ENCODE measurements around the gene SH3RF3.

The SH3RF3 gene

DNA sequence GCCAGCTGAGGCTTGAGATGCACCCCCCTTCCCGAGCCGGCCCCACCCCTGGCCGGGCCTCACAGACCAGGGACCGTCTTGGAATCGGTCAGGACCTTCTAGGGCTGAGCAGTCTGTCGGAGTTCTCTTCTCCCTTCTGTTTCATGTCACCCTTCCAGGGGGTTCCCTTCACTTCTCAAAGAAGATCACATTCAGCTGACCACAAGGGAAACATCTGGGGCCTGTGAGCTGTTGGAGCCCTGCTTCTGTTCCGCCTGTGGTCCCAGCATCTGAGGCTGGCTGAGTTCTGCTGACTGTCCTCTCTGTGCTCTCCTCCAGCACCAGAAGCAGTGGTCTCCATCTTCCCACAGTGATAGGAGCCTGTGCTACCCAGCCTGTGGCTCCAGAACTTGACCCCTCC is 378.2 kb downstream of the SH3RF3 start:
- TF ChIP-seq, protein P1, sequence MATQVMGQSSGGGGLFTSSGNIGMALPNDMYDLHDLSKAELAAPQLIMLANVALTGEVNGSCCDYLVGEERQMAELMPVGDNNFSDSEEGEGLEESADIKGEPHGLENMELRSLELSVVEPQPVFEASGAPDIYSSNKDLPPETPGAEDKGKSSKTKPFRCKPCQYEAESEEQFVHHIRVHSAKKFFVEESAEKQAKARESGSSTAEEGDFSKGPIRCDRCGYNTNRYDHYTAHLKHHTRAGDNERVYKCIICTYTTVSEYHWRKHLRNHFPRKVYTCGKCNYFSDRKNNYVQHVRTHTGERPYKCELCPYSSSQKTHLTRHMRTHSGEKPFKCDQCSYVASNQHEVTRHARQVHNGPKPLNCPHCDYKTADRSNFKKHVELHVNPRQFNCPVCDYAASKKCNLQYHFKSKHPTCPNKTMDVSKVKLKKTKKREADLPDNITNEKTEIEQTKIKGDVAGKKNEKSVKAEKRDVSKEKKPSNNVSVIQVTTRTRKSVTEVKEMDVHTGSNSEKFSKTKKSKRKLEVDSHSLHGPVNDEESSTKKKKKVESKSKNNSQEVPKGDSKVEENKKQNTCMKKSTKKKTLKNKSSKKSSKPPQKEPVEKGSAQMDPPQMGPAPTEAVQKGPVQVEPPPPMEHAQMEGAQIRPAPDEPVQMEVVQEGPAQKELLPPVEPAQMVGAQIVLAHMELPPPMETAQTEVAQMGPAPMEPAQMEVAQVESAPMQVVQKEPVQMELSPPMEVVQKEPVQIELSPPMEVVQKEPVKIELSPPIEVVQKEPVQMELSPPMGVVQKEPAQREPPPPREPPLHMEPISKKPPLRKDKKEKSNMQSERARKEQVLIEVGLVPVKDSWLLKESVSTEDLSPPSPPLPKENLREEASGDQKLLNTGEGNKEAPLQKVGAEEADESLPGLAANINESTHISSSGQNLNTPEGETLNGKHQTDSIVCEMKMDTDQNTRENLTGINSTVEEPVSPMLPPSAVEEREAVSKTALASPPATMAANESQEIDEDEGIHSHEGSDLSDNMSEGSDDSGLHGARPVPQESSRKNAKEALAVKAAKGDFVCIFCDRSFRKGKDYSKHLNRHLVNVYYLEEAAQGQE (IDR thresholded peaks at IDR 0.05; ENCODE audit: insufficient read depth in 1 of 2, low read depth in 2 of 2, low read length in 2 of 2): no peak
- TF ChIP-seq FOXP2 (optimal IDR thresholded peaks at IDR 0.05; ENCODE audit: borderline replicate concordance, extremely low read depth, extremely low read length, insufficient read depth): no peak
- TF ChIP-seq POLR2AphosphoS5 (IDR thresholded peaks at IDR 0.05; ENCODE audit: low read depth, low read length): no peak
- TF ChIP-seq SIN3A (IDR thresholded peaks at IDR 0.05; ENCODE audit: borderline replicate concordance, insufficient read depth, low read length): no peak
- TF ChIP-seq TAF1 (IDR thresholded peaks at IDR 0.05; ENCODE audit: borderline replicate concordance, insufficient read depth, low read length): no peak

GRCh38 chr2:109507828-109508227 is 378.8 kb downstream of the SH3RF3 start:
- TF ChIP-seq SIN3A (IDR thresholded peaks at IDR 0.05; ENCODE audit: borderline replicate concordance, insufficient read depth, low read length): no peak
- TF ChIP-seq FOXP2 (optimal IDR thresholded peaks at IDR 0.05; ENCODE audit: borderline replicate concordance, extremely low read depth, extremely low read length, insufficient read depth): no peak
- TF ChIP-seq, protein P1 (IDR thresholded peaks at IDR 0.05; ENCODE audit: insufficient read depth in 1 of 2, low read depth in 2 of 2, low read length in 2 of 2): no peak
- no peak for TF ChIP-seq POLR2AphosphoS5 (IDR thresholded peaks at IDR 0.05; ENCODE audit: low read depth, low read length)
- TF ChIP-seq TAF1 (IDR thresholded peaks at IDR 0.05; ENCODE audit: borderline replicate concordance, insufficient read depth, low read length): no peak

GRCh38 chr2:109508556-109508955 is 379.6 kb downstream of the SH3RF3 start:
- TF ChIP-seq, protein P1 (IDR thresholded peaks at IDR 0.05; ENCODE audit: insufficient read depth in 1 of 2, low read depth in 2 of 2, low read length in 2 of 2): no peak
- no peak for TF ChIP-seq TAF1 (IDR thresholded peaks at IDR 0.05; ENCODE audit: borderline replicate concordance, insufficient read depth, low read length)
- no peak for TF ChIP-seq POLR2AphosphoS5 (IDR thresholded peaks at IDR 0.05; ENCODE audit: low read depth, low read length)
- no peak for TF ChIP-seq FOXP2 (optimal IDR thresholded peaks at IDR 0.05; ENCODE audit: borderline replicate concordance, extremely low read depth, extremely low read length, insufficient read depth)
- TF ChIP-seq SIN3A (IDR thresholded peaks at IDR 0.05; ENCODE audit: borderline replicate concordance, insufficient read depth, low read length): no peak

DNA sequence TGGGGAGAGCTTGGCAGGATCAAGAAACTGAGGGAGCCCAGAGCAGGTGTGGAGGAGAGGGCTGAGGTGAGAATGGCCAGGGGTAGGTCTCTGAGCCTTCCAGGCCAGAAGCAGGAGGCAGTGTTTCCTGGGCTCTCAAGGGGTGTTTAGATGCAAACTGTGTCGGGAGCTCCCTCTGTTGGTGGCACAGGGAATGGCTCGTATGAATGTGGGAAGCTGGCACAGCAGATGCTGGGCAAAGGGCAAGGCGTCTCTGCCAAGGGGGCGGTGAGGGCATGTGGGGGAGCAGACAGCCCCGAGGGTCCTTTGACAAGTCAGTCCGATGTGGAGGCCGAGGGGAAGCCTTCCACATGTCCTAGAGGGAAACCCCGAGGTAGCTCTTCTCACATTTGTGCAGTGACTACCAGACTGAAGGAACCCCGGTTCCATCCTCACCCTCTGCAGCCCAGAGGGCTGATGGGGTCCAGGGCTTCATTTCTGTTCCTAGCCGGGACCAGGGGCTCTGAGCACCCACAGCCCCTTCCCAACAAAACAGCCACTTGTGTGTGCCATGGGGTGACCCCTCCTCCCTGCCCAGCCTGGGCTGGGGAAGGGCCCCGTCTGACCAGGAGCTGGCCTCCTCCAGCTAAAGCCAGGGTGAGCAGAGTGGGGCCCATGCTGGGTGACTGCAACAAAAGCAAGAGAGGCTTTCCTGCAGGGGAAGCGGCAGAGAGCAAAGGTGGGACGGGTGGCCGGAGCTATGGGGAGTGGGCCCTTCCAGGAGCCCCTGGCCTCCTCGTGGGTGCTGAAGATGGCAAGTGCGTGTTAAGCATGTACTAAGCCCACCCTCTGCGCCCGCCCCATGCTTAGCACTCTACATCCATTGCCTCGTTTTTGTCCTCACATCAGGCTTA is 381.4 kb downstream of the SH3RF3 start:
- TF ChIP-seq FOXP2 (optimal IDR thresholded peaks at IDR 0.05; ENCODE audit: borderline replicate concordance, extremely low read depth, extremely low read length, insufficient read depth): no peak
- no peak for TF ChIP-seq SIN3A (IDR thresholded peaks at IDR 0.05; ENCODE audit: borderline replicate concordance, insufficient read depth, low read length)
- TF ChIP-seq POLR2AphosphoS5 (IDR thresholded peaks at IDR 0.05; ENCODE audit: low read depth, low read length): no peak
- no peak for TF ChIP-seq TAF1 (IDR thresholded peaks at IDR 0.05; ENCODE audit: borderline replicate concordance, insufficient read depth, low read length)
- TF ChIP-seq, protein P1 (IDR thresholded peaks at IDR 0.05; ENCODE audit: insufficient read depth in 1 of 2, low read depth in 2 of 2, low read length in 2 of 2): no peak
